ENCODE measurements around the gene KRTAP5-5. TPM values are rescaled to one million over a fixed set of nuclear protein-coding genes. Genes with fewer than 3 reads are reported as not detected.
"Not testable (repeated sequence)": the region's sequence is repeated elsewhere in the genome, so short reads cannot be mapped to it uniquely, and the experiment has no call there.

KRTAP5-5 gene
- total and polyA plus RNA-seq, 2 experiments from 2014 or later: not detected

- TF ChIP-seq CTCF (conservative IDR thresholded peaks at IDR 0.05; ENCODE audit: low read depth in 2 of 2) (no peak), EZH2 (IDR thresholded peaks at IDR 0.05; ENCODE audit: low read depth, unreplicated experiment) (no peak)
- TF ChIP-seq, protein P1, sequence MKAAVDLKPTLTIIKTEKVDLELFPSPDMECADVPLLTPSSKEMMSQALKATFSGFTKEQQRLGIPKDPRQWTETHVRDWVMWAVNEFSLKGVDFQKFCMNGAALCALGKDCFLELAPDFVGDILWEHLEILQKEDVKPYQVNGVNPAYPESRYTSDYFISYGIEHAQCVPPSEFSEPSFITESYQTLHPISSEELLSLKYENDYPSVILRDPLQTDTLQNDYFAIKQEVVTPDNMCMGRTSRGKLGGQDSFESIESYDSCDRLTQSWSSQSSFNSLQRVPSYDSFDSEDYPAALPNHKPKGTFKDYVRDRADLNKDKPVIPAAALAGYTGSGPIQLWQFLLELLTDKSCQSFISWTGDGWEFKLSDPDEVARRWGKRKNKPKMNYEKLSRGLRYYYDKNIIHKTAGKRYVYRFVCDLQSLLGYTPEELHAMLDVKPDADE (IDR thresholded peaks at IDR 0.05): no peak
Measured at GRCh38 chr11:1645357-1645821, 15.8 kb downstream of the KRTAP5-5 start (continued).

- not testable (repeated sequence) for H3K4me1 ChIP-seq (ENCODE audit: insufficient read depth); H3F3A ChIP-seq (replicated peaks; ENCODE audit: low read depth); H3K9me2 ChIP-seq (ENCODE audit: insufficient read depth); H3K4me3 Mint-ChIP-seq; H2AFZ ChIP-seq; H3K4me3 ChIP-seq; H3K4me2 ChIP-seq; H3K27me3 ChIP-seq (ENCODE audit: insufficient read depth); H3K27me3 Mint-ChIP-seq (ENCODE audit: insufficient read depth, low read depth, poor library complexity); H3K4me1 Mint-ChIP-seq; ATAC-seq; H3K27ac Mint-ChIP-seq; H3K27ac ChIP-seq (ENCODE audit: low read depth); H3K9me3 Mint-ChIP-seq; H3K36me3 ChIP-seq (ENCODE audit: insufficient read depth); H3K36me3 Mint-ChIP-seq (ENCODE audit: low read depth); H3K79me2 ChIP-seq (replicated peaks; ENCODE audit: insufficient read depth); DNase-seq (ENCODE audit: low spot score); H4K20me1 ChIP-seq (replicated peaks; ENCODE audit: insufficient read depth)
Measured at GRCh38 chr11:1646540-1646939, 17.0 kb downstream of the KRTAP5-5 start.

DNA sequence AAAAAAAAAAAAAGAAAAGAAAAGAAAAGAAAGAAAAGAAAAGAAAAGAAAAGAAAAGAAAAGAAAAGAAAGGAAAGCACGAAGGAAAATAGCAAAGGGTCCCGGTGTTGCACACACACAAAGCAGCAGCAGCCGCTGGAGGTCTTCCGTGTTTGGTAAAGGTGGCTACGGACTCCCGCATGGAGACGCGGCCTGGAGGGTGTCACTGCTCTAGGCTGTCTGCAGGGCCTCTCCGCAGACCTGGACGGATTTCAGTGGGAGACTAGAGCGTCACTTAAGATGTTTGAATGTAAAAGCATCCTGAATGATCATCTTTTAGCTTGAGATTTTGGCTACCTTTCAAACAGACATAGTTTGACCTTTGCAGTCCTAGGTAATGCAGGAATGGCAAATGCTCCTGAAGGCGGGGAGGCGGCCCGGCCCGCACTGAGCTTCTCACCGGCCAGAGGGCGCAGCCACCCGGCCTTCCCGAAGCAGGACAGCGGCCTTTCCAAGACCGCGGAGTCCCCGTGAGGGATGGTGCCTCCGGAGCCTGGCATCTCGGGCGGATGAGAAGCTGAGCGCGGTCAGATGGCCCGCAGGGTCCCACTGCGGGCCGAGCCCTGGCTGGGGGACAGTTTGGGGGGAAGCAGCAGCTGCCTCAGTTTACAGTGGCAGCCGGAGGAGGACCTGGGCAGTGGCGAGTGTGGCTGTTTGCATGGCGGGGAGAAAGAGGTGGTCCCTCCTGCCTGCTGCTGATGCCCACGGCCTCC is 18.5 kb downstream of the KRTAP5-5 start:
- H3K4me3 ChIP-seq: no peak overlapping the region
- no peaks in the 10 kb centered on the region; the same call in 2 of the 3 replicates for H3K9me3 Mint-ChIP-seq
- no peak overlapping the region for H2AFZ ChIP-seq
- H3K4me2 ChIP-seq: no peak overlapping the region
- H3K36me3 ChIP-seq (ENCODE audit: insufficient read depth): no peaks in the 10 kb centered on the region
- H3K4me1 Mint-ChIP-seq: 0 out of 3 replicates have a peak, but pooled peaks cover 2% of the 10 kb centered on the region
- H3K9me2 ChIP-seq (ENCODE audit: insufficient read depth): no peaks in the 10 kb centered on the region
- H3K27ac ChIP-seq (ENCODE audit: low read depth): no peak overlapping the region
- H3K36me3 Mint-ChIP-seq (ENCODE audit: low read depth): no peaks in the 10 kb centered on the region
- no peaks in the 10 kb centered on the region for H3K27me3 ChIP-seq (ENCODE audit: insufficient read depth)
- DNase-seq (ENCODE audit: low spot score): peak; percentile 35
- ATAC-seq: peak; percentile 24
- H3K4me1 ChIP-seq (ENCODE audit: insufficient read depth): no peaks in the 10 kb centered on the region
- no peaks in the 10 kb centered on the region for H4K20me1 ChIP-seq (replicated peaks; ENCODE audit: insufficient read depth)
- H3K79me2 ChIP-seq (replicated peaks; ENCODE audit: insufficient read depth): no peaks in the 10 kb centered on the region
- H3F3A ChIP-seq (replicated peaks; ENCODE audit: low read depth): no peaks in the 10 kb centered on the region
- no peak overlapping the region for H3K4me3 Mint-ChIP-seq
- peaks cover 2% of the 10 kb centered on the region for H3K27me3 Mint-ChIP-seq (ENCODE audit: insufficient read depth, low read depth, poor library complexity)
- no peak overlapping the region for H3K27ac Mint-ChIP-seq
- no peak for TF ChIP-seq EZH2phosphoT487 (IDR thresholded peaks at IDR 0.05; ENCODE audit: unreplicated experiment)
- TF ChIP-seq ZNF114 (CRISPR knock-in tag; IDR thresholded peaks at IDR 0.05): no peak
- no peak for TF ChIP-seq ZNF462 (CRISPR knock-in tag; IDR thresholded peaks at IDR 0.05)
- no peak for TF ChIP-seq CREB1 (CRISPR knock-in tag; IDR thresholded peaks at IDR 0.05; ENCODE audit: low read depth)
- TF ChIP-seq, protein P1 (IDR thresholded peaks at IDR 0.05): no peak
- no peak for TF ChIP-seq EZH2 (IDR thresholded peaks at IDR 0.05; ENCODE audit: low read depth, unreplicated experiment)
- no peak for TF ChIP-seq POLR2AphosphoS5 (IDR thresholded peaks at IDR 0.05; ENCODE audit: low read depth)
